SK-N-MC (cell line): Measurements from ENCODE around the gene ARHGAP31.

Experiments
- EZH2 ChIP-seq: fragments of 200-600 bp; sonication (generic); IDR thresholded peaks from one replicate; pipeline ENCODE4 v1.6.1; 2017; ENCODE audit warnings: antibody characterized with exemption
- FOXP2 ChIP-seq: optimal IDR thresholded peaks from 2 replicates; pipeline ENCODE3; 2011; ENCODE audit warnings: mild to moderate bottlenecking, moderate library complexity; ENCODE audit not compliant: insufficient read depth; ENCODE audit errors: extremely low read length, control extremely low read depth
- POLR2AphosphoS5 ChIP-seq: IDR thresholded peaks from 2 replicates; pipeline ENCODE4 v1.6.1; 2012; ENCODE audit warnings: mild to moderate bottlenecking, low read depth, low read length, borderline replicate concordance

DNA sequence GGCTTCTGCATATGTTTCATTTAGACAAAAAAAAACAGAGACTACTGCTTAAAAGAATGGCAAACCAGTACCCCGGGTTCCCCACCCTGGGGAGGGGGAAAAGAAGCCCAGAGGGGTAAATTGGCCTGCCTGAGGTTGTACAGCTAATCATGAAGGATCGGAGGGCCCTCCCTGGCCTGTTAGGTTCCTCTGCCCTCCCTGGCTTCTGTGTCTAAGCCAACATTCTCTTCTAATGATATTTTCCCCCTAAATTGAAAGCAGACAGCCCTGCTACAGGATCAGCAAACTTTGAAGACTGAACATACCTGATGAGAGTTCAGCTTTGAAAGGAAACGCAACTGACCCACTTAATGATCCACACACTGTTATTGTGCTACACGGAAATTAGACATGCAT lies 2.5 kb downstream of the ARHGAP31 start:
- TF ChIP-seq EZH2 (no peak), POLR2AphosphoS5 (no peak), FOXP2 (no peak)
